HepG2 (cell line): ENCODE results near the gene COL27A1.
"Not testable (repeated sequence)": the region's sequence is repeated elsewhere in the genome, so short reads cannot be mapped to it uniquely, and the experiment has no call there.

Experiments used
- ESRRA ChIP-seq: sonication (generic); formaldehyde crosslinking; IDR thresholded peaks from 2 replicates; pipeline ENCODE4 v1.5.1; 2020; ENCODE audit warnings: mild to moderate bottlenecking, low read depth, missing genetic modification reagents
- FOXM1 ChIP-seq: sonication (generic); formaldehyde crosslinking; IDR thresholded peaks from 2 replicates; pipeline ENCODE4 v1.5.0; 2020; ENCODE audit warnings: missing genetic modification reagents
- HDAC1 ChIP-seq: sonication (generic); formaldehyde crosslinking; IDR thresholded peaks from 2 replicates; pipeline ENCODE4 v1.5.1; 2020; ENCODE audit warnings: mild to moderate bottlenecking, missing genetic modification reagents
- MTA3 ChIP-seq: sonication (generic); formaldehyde crosslinking; IDR thresholded peaks from 2 replicates; pipeline ENCODE4 v1.4.0; 2020; ENCODE audit warnings: missing genetic modification reagents
- MXD3 ChIP-seq: IDR thresholded peaks from 2 replicates; pipeline ENCODE4 v1.6.1; 2016; ENCODE audit warnings: mild to moderate bottlenecking, missing biosample characterization, missing genetic modification reagents
- NFIC ChIP-seq: IDR thresholded peaks from 2 replicates; pipeline ENCODE4 v1.6.1; 2012; ENCODE audit warnings: mild to moderate bottlenecking, low read length, inconsistent platforms
- NPAS2 ChIP-seq: sonication (generic); formaldehyde crosslinking; IDR thresholded peaks from 2 replicates; pipeline ENCODE4 v1.8.0; 2022; ENCODE audit warnings: mild to moderate bottlenecking, missing genetic modification reagents, borderline replicate concordance
- POLR2A ChIP-seq, 2 experiments: IDR thresholded peaks; 2 replicates each; pipeline ENCODE4 v1.6.1; 2011; ENCODE audit warnings: low read depth in 2 of 2, low read length in 2 of 2, mild to moderate bottlenecking in 1 of 2, moderate library complexity in 1 of 2; ENCODE audit not compliant: insufficient read depth in 1 of 2
- ZFP1 ChIP-seq: IDR thresholded peaks from 2 replicates; pipeline ENCODE4 v1.6.1; 2016
- ZFP36L2 ChIP-seq: sonication (generic); formaldehyde crosslinking; IDR thresholded peaks from 2 replicates; pipeline ENCODE4 v1.4.0; 2020; ENCODE audit warnings: missing genetic modification reagents
- ZNF431 ChIP-seq: sonication (generic); formaldehyde crosslinking; IDR thresholded peaks from 2 replicates; pipeline ENCODE4 v1.9.0; 2022; ENCODE audit warnings: missing genetic modification reagents, low read depth, mild to moderate bottlenecking, borderline replicate concordance
- ZNF619 ChIP-seq: sonication (generic); formaldehyde crosslinking; IDR thresholded peaks from 2 replicates; pipeline ENCODE4 v1.4.0; 2020; ENCODE audit warnings: mild to moderate bottlenecking, missing genetic modification reagents
- TF ChIP-seq, protein P1 (sequence below): sonication (generic); formaldehyde crosslinking; IDR thresholded peaks from 2 replicates; pipeline ENCODE4 v1.5.0; 2020; ENCODE audit warnings: mild to moderate bottlenecking, missing genetic modification reagents, moderate library complexity
- TF ChIP-seq, protein P2 (sequence below): sonication (generic); formaldehyde crosslinking; IDR thresholded peaks from 2 replicates; pipeline ENCODE4 v1.5.0; 2020; ENCODE audit warnings: mild to moderate bottlenecking, missing genetic modification reagents, borderline replicate concordance

GRCh38 chr9:114324965-114325364 is 169.6 kb downstream of the COL27A1 start:
- TF ChIP-seq, protein P1, sequence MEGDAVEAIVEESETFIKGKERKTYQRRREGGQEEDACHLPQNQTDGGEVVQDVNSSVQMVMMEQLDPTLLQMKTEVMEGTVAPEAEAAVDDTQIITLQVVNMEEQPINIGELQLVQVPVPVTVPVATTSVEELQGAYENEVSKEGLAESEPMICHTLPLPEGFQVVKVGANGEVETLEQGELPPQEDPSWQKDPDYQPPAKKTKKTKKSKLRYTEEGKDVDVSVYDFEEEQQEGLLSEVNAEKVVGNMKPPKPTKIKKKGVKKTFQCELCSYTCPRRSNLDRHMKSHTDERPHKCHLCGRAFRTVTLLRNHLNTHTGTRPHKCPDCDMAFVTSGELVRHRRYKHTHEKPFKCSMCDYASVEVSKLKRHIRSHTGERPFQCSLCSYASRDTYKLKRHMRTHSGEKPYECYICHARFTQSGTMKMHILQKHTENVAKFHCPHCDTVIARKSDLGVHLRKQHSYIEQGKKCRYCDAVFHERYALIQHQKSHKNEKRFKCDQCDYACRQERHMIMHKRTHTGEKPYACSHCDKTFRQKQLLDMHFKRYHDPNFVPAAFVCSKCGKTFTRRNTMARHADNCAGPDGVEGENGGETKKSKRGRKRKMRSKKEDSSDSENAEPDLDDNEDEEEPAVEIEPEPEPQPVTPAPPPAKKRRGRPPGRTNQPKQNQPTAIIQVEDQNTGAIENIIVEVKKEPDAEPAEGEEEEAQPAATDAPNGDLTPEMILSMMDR (CRISPR knock-in tag): not testable (repeated sequence)
- not testable (repeated sequence) for TF ChIP-seq ZFP36L2 (CRISPR knock-in tag); FOXM1 (CRISPR knock-in tag); ZNF431; HDAC1; MXD3 (CRISPR knock-in tag); NFIC; POLR2A (IDR thresholded peaks at IDR 0.05; ENCODE audit: insufficient read depth in 1 of 2, low read depth in 2 of 2, low read length in 2 of 2); ESRRA (CRISPR knock-in tag); ZFP1 (CRISPR knock-in tag); NPAS2 (CRISPR knock-in tag); MTA3 (CRISPR knock-in tag); ZNF619 (CRISPR knock-in tag)
- TF ChIP-seq, protein P2, sequence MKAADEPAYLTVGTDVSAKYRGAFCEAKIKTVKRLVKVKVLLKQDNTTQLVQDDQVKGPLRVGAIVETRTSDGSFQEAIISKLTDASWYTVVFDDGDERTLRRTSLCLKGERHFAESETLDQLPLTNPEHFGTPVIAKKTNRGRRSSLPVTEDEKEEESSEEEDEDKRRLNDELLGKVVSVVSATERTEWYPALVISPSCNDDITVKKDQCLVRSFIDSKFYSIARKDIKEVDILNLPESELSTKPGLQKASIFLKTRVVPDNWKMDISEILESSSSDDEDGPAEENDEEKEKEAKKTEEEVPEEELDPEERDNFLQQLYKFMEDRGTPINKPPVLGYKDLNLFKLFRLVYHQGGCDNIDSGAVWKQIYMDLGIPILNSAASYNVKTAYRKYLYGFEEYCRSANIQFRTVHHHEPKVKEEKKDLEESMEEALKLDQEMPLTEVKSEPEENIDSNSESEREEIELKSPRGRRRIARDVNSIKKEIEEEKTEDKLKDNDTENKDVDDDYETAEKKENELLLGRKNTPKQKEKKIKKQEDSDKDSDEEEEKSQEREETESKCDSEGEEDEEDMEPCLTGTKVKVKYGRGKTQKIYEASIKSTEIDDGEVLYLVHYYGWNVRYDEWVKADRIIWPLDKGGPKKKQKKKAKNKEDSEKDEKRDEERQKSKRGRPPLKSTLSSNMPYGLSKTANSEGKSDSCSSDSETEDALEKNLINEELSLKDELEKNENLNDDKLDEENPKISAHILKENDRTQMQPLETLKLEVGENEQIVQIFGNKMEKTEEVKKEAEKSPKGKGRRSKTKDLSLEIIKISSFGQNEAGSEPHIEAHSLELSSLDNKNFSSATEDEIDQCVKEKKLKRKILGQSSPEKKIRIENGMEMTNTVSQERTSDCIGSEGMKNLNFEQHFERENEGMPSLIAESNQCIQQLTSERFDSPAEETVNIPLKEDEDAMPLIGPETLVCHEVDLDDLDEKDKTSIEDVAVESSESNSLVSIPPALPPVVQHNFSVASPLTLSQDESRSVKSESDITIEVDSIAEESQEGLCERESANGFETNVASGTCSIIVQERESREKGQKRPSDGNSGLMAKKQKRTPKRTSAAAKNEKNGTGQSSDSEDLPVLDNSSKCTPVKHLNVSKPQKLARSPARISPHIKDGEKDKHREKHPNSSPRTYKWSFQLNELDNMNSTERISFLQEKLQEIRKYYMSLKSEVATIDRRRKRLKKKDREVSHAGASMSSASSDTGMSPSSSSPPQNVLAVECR (CRISPR knock-in tag): not testable (repeated sequence)
